K562 (cell line): ENCODE results near the gene TNIK. TPM values are rescaled to one million over a fixed set of nuclear protein-coding genes. Genes with fewer than 3 reads are reported as not detected.

Experiments used
- ATAC-seq: fragments of 200-7000 bp; cut with Tn5 transposase; 3 replicates; pipeline ENCODE4 v1.9.1; 2020; ENCODE audit warnings: moderate library complexity
- BruUV-seq: library from RNA; stranded (reverse); fragments of 400-500 nt; replicated peaks from 2 replicates; lab custom pipeline; 2021; lab: Mats Ljungman, UMichigan
- CTCF ChIA-PET: fragments of 300-600 bp; formaldehyde crosslinking; extraction: SDS; loops from one replicate; lab custom pipeline; 2021; ENCODE audit warnings: low intra/inter-chr PET ratio; lab: Yijun Ruan, JAX
- POLR2A ChIA-PET: fragments of 300-600, 350-650 bp; sonication (Branson Sonifier 250); formaldehyde crosslinking; extraction: SDS; loops from one replicate; lab custom pipeline; 2021; ENCODE audit warnings: antibody characterized with exemption, inconsistent platforms; lab: Yijun Ruan, JAX
- DNase-seq, 4 experiments: peaks; one replicate each; pipeline versions ENCODE4 v3.0.0 to v3.0.0-alpha.2; 2011 to 2018; ENCODE audit warnings: low spot score in 3 of 4, mixed read lengths in 3 of 4; ENCODE audit errors: extremely low read depth in 1 of 4
- FAIRE-seq: peaks from 2 replicates; lab custom pipeline; 2011; peaks lifted over from hg19 to GRCh38; lab: Jason Lieb, UNC
- H2AFZ ChIP-seq: 2 replicates; pipeline ENCODE4 v1.6.0; 2011; ENCODE audit warnings: low read depth, low read length, control low read depth, inconsistent platforms
- H3K27ac ChIP-seq: fragments of 200-600 bp; 3 replicates; pipeline ENCODE4 v1.8.0; 2011; ENCODE audit warnings: low read depth, mild to moderate bottlenecking, control low read depth, inconsistent platforms, low read length, moderate library complexity, mixed read lengths; ENCODE audit errors: extremely low read depth
- H3K27me3 ChIP-seq, 2 experiments: fragments of 300-600 bp in 1 of 2; 2 replicates in 1 of 2; 3 replicates in 1 of 2; pipeline versions ENCODE4 v1.6.0 to v1.8.0; 2011; ENCODE audit warnings: inconsistent platforms in 2 of 2, low read length in 2 of 2, mild to moderate bottlenecking in 1 of 2, mixed read lengths in 1 of 2, moderate library complexity in 1 of 2; ENCODE audit not compliant: control insufficient read depth in 2 of 2, insufficient read depth in 2 of 2
- H3K36me3 ChIP-seq: fragments of 300-600 bp; 3 replicates; pipeline ENCODE4 v1.8.0; 2011; ENCODE audit warnings: mild to moderate bottlenecking, low read length, inconsistent platforms; ENCODE audit not compliant: control insufficient read depth, insufficient read depth
- H3K4me1 ChIP-seq, 2 experiments: fragments of 200-600 bp in 1 of 2; replicated peaks in 1 of 2; 2 replicates in 1 of 2; 3 replicates in 1 of 2; pipeline versions ENCODE4 v1.5.1 to v1.8.0; 2011; ENCODE audit warnings: inconsistent platforms in 2 of 2, low read length in 2 of 2, mild to moderate bottlenecking in 1 of 2, mixed read lengths in 1 of 2, moderate library complexity in 1 of 2; ENCODE audit not compliant: control insufficient read depth in 2 of 2, insufficient read depth in 2 of 2
- H3K4me2 ChIP-seq: 2 replicates; pipeline ENCODE4 v1.6.1; 2011; ENCODE audit warnings: low read length, control low read depth, inconsistent platforms, mixed read lengths; ENCODE audit not compliant: insufficient read depth
- H3K4me3 ChIP-seq: fragments of 200-600 bp; sonication (generic), shearing (Covaris generic); 2 replicates; pipeline ENCODE4 v1.5.1; 2016; ENCODE audit warnings: control low read depth, inconsistent platforms
- H3K79me2 ChIP-seq: fragments of 200-600 bp; 3 replicates; pipeline ENCODE4 v1.8.0; 2011; ENCODE audit warnings: low read length, inconsistent platforms; ENCODE audit not compliant: control insufficient read depth, insufficient read depth
- H3K9ac ChIP-seq, 2 experiments: 2 replicates each; pipeline versions ENCODE4 v1.6.0 to v1.6.1; 2011; ENCODE audit warnings: low read depth in 2 of 2, low read length in 2 of 2, control low read depth in 1 of 2, inconsistent platforms in 1 of 2, mild to moderate bottlenecking in 1 of 2, mixed read lengths in 1 of 2; ENCODE audit not compliant: insufficient read depth in 1 of 2
- H3K9me1 ChIP-seq: one replicate; pipeline ENCODE4 v1.6.0; 2011; ENCODE audit warnings: inconsistent platforms, mild to moderate bottlenecking, low read length, moderate library complexity; ENCODE audit not compliant: control insufficient read depth, insufficient read depth
- H3K9me3 ChIP-seq: replicated peaks from 2 replicates; pipeline ENCODE4 v1.5.1; 2011; ENCODE audit warnings: low read depth, low read length, inconsistent platforms; ENCODE audit not compliant: control insufficient read depth, insufficient read depth
- H4K20me1 ChIP-seq: replicated peaks from 2 replicates; pipeline ENCODE4 v1.6.1; 2011; ENCODE audit warnings: low read length, inconsistent platforms, mixed read lengths; ENCODE audit not compliant: control insufficient read depth, insufficient read depth
- ADNP ChIP-seq: fragments of 200-800 bp; sonication (Bioruptor generic); IDR thresholded peaks from 2 replicates; pipeline ENCODE4 v1.6.1; 2016; ENCODE audit warnings: missing genetic modification characterization, missing compliant biosample characterization
- BCOR ChIP-seq: fragments of 450-650 bp; IDR thresholded peaks from 2 replicates; pipeline ENCODE4 v1.6.1; 2016
- CHD4 ChIP-seq: fragments of 200-600 bp; sonication (generic); IDR thresholded peaks from 3 replicates; pipeline ENCODE4 v1.6.1; 2012; ENCODE audit warnings: low read depth, mild to moderate bottlenecking, mixed read lengths, low read length, inconsistent platforms; ENCODE audit not compliant: insufficient read depth, insufficient replicate concordance, poor library complexity, severe bottlenecking
- HDAC2 ChIP-seq: fragments of 450-650 bp; IDR thresholded peaks from 2 replicates; pipeline ENCODE4 v1.6.1; 2016; ENCODE audit warnings: mild to moderate bottlenecking
- KDM1A ChIP-seq, 2 experiments: fragments of 450-650 bp; IDR thresholded peaks; 2 replicates each; pipeline ENCODE4 v1.6.1; 2016; ENCODE audit warnings: mild to moderate bottlenecking in 2 of 2
- RBM25 ChIP-seq: fragments of 200-400 bp; formaldehyde crosslinking; IDR thresholded peaks from 2 replicates; pipeline ENCODE4 v1.6.1; 2018; ENCODE audit warnings: low read length, low read depth, moderate library complexity; ENCODE audit not compliant: severe bottlenecking
- RBM34 ChIP-seq: fragments of 200-400 bp; formaldehyde crosslinking; IDR thresholded peaks from 2 replicates; pipeline ENCODE4 v1.6.1; 2018; ENCODE audit warnings: low read length, borderline replicate concordance; ENCODE audit not compliant: insufficient read depth
- SMARCA5 ChIP-seq: fragments of 450-650 bp; IDR thresholded peaks from 2 replicates; pipeline ENCODE4 v1.6.1; 2016
- TEAD1 ChIP-seq, 2 experiments: fragments of 450-650 bp in 1 of 2; sonication (generic) in 1 of 2; formaldehyde crosslinking; IDR thresholded peaks; 2 replicates each; pipeline versions ENCODE4 v1.4.0 to v1.8.0; 2020 to 2022; ENCODE audit warnings: mild to moderate bottlenecking in 2 of 2, missing genetic modification reagents in 1 of 2
- WGBS: fragments of 100-300 bp; shearing (Covaris generic); methylation state at CpG from one replicate; pipeline ENCODE4 v1.1.6; 2016; ENCODE audit warnings: low coverage, mixed read lengths; ENCODE audit not compliant: insufficient coverage; ENCODE audit errors: missing lambda C conversion rate; 5-methylcytosine and 5-hydroxymethylcytosine counted together
- in situ Hi-C: fragments of 300-500 bp; cut with MboI; formaldehyde crosslinking; loops from 4 replicates; pipeline ENCODE4 v1.15.0; 2018; ENCODE audit warnings: inconsistent platforms, mixed read lengths
- intact Hi-C: fragments of 100-400 bp; cut with micrococcal nuclease; formaldehyde crosslinking; loops from 2 replicates; pipeline ENCODE4 v1.14.2; 2022
- polyA plus RNA-seq, 8 experiments: library from polyadenylated mRNA; depleted of rRNA in 4 of 8; stranded (reverse) in 5 of 8; unstranded in 3 of 8; fragments of >200 nt; fragmentation: Nextera tagmentation in 2 of 8; fragmentation: Illumina TruSeq in 1 of 8; extraction: Ambion mirVana in 2 of 8; extraction: Trizol in 1 of 8; gene quantifications; 2 replicates each; pipeline versions ENCODE4 v1.2.1 to v1.2.3, GENCODE V29; 2011 to 2014; ENCODE audit warnings: inconsistent platforms in 1 of 8, missing spikeins in 1 of 8
- total RNA-seq, 7 experiments: library from RNA; depleted of rRNA in 6 of 7; stranded (reverse); fragments of >200 nt in 6 of 7; fragmentation: Illumina TruSeq in 2 of 7; extraction: Trizol in 2 of 7; gene quantifications; 2 replicates each; pipeline versions ENCODE4 v1.2.1 to v1.2.3, GENCODE V29; 2011 to 2021; ENCODE audit warnings: low replicate concordance in 1 of 7

The TNIK gene
- total and polyA plus RNA-seq, 9 of the 15 experiments (the other 6 are each of a cell fraction or from before 2014, with no cell fraction given): 6.6 to 39.0 (median 24.7) TPM

- no peak overlapping the region for H3K9ac ChIP-seq
- H3K27ac ChIP-seq: no peak overlapping the region
- no peaks in the 10 kb centered on the region for H3K36me3 ChIP-seq
- no peaks in the 10 kb centered on the region for H3K9me3 ChIP-seq
- peaks cover 6% of the 10 kb centered on the region for H3K9me1 ChIP-seq
- 86% methylated on average over 5 of the region's 5 CpGs for WGBS
- intact Hi-C loops (loop anchor here (10.0 kb wide), 1 partner anchor 76 kb away; no protein-coding TSS in a partner anchor), in situ Hi-C loops (no loop called here)
- peaks cover 48% of the 10 kb centered on the region for H3K79me2 ChIP-seq
- ChIA-PET CTCF (no interaction called here), POLR2A (interaction anchor here (0.9 kb wide), 1 partner anchor 31 kb away, joined by 3 read pairs; no protein-coding TSS in a partner anchor)
- H3K4me3 ChIP-seq: no peak overlapping the region
- H3K4me2 ChIP-seq: no peak overlapping the region
- ATAC-seq: no peak
- TF ChIP-seq ADNP (tag): peak; percentile 88
- TF ChIP-seq SMARCA5: 0 out of 2 replicates have a peak, but pooled peaks have one; percentile 21
- TF ChIP-seq TEAD1 (CRISPR knock-in tag; IDR thresholded peaks at IDR 0.05): no peak
- 0 out of 2 replicates have a peak, but pooled peaks have one; percentile 31 for TF ChIP-seq HDAC2
- peak; percentile 46 to 72; a peak in 3 of 4 replicates for TF ChIP-seq KDM1A (IDR thresholded peaks at IDR 0.05)
- TF ChIP-seq RBM25: peak; percentile 99
- peak; percentile 60 for TF ChIP-seq CHD4
- TF ChIP-seq RBM34: no peak
- TF ChIP-seq BCOR: peak; percentile 89
- H2AFZ ChIP-seq: no peak overlapping the region
- no TSS peak for BruUV-seq
- no peak for FAIRE-seq
- H3K27me3 ChIP-seq: no peaks in the 10 kb centered on the region
- H4K20me1 ChIP-seq: peaks cover 18% of the 10 kb centered on the region; the same call in 1 of the 2 replicates
- H3K4me1 ChIP-seq: peaks cover 0 to 43% of the 10 kb centered on the region in 2 experiments; a peak in 4 of 5 replicates
- no peak for DNase-seq
These were observed 81.6 kb downstream of the TNIK start for GRCh38 chr3:171378586-171378985.
